GM12875 (cell line): ENCODE data around the gene PNN.

Experiments
- H3K4me3 ChIP-seq: one replicate; pipeline ENCODE4 v1.5.1; 2011; ENCODE audit warnings: low read depth, low read length, control low read depth
- CTCF ChIP-seq: IDR thresholded peaks from 2 replicates; pipeline ENCODE4 v1.5.1; 2011; ENCODE audit warnings: low read depth, mild to moderate bottlenecking, control low read depth, inconsistent platforms, low read length, moderate library complexity, borderline replicate concordance; ENCODE audit not compliant: insufficient read depth

PNN gene

GRCh38 chr14:39175445-39176262 is 600 bp downstream of the PNN start:
- peak overlapping the region; percentile 64 for H3K4me3 ChIP-seq
- TF ChIP-seq CTCF, result no peak

GRCh38 chr14:39176263-39177167 is 1.5 kb downstream of the PNN start:
- no peak for TF ChIP-seq CTCF
- H3K4me3 ChIP-seq, result no peak overlapping the region

GRCh38 chr14:39177168-39177545 is 2.1 kb downstream of the PNN start:
- H3K4me3 ChIP-seq, result no peak overlapping the region
- no peak for TF ChIP-seq CTCF

- H3K4me3 ChIP-seq, result no peak overlapping the region
- TF ChIP-seq CTCF, result no peak
Measured at GRCh38 chr14:39179042-39179441, 4.0 kb downstream of the PNN start.

- no peak overlapping the region for H3K4me3 ChIP-seq
- TF ChIP-seq CTCF, result no peak
Measured at GRCh38 chr14:39180553-39180952, 5.5 kb downstream of the PNN start.

GRCh38 chr14:39181026-39181692 is 6.1 kb downstream of the PNN start:
- TF ChIP-seq CTCF, result no peak
- no peak overlapping the region for H3K4me3 ChIP-seq
